OCI-LY7 (cell line): Measurements from ENCODE around the gene PALLD.

Source experiments
- CTCF ChIP-seq: fragments of 200-600 bp; sonication (generic); conservative IDR thresholded peaks from 2 replicates; pipeline ENCODE4 v1.5.1; 2014; ENCODE audit warnings: mild to moderate bottlenecking, antibody characterized with exemption, low read length, moderate library complexity, mixed read lengths
- EZH2phosphoT487 ChIP-seq: fragments of 200-600 bp; sonication (generic); IDR thresholded peaks from 2 replicates; pipeline ENCODE4 v1.6.1; 2018; ENCODE audit warnings: low read depth, borderline replicate concordance, mild to moderate bottlenecking, mixed run types, antibody characterized with exemption, low read length, moderate library complexity, mixed read lengths

GRCh38 chr4:168769837-168770236 lies 273.0 kb downstream of the PALLD start:
- no peak for TF ChIP-seq CTCF
- no peak for TF ChIP-seq EZH2phosphoT487
